Mucosa of descending colon (tissue), 3 donors: ENCODE measurements around the gene EMB. TPM values are rescaled to one million over a fixed set of nuclear protein-coding genes. Genes with fewer than 3 reads are reported as not detected.
"Not testable (repeated sequence)": the region's sequence is repeated elsewhere in the genome, so short reads cannot be mapped to it uniquely, and the experiment has no call there.

ENCODE experiments used
- ATAC-seq: fragments of 200-7000 bp; cut with Tn5 transposase; one replicate; pipeline ENCODE4 v1.9.1; 2020; ENCODE audit warnings: mild to moderate bottlenecking, moderate library complexity
- DNase-seq, 3 donors: peaks; one replicate each; pipeline ENCODE4 v3.0.0-alpha.2; 2020
- H3K36me3 ChIP-seq: fragments of 200-600 bp; one replicate; pipeline ENCODE4 v1.8.0; 2021; ENCODE audit warnings: low read depth, mild to moderate bottlenecking
- H3K4me1 ChIP-seq: fragments of 200-600 bp; one replicate; pipeline ENCODE4 v1.8.0; 2021; ENCODE audit warnings: low read depth, mild to moderate bottlenecking
- H3K4me3 ChIP-seq: fragments of 200-600 bp; one replicate; pipeline ENCODE4 v1.8.0; 2021; ENCODE audit warnings: mild to moderate bottlenecking
- H3K9me3 ChIP-seq: fragments of 200-600 bp; one replicate; pipeline ENCODE4 v1.8.0; 2021; ENCODE audit warnings: mild to moderate bottlenecking
- CTCF ChIP-seq: fragments of 200-600 bp; IDR thresholded peaks from one replicate; pipeline ENCODE4 v1.8.0; 2022; ENCODE audit warnings: antibody characterized with exemption, mild to moderate bottlenecking
- intact Hi-C, 2 donors: fragments of 100-400 bp; cut with DNase I in 1 of 2; cut with micrococcal nuclease in 1 of 2; formaldehyde crosslinking; loops; one replicate each; pipeline versions ENCODE4 v1.11.0 to v1.11.1; 2022; cut with DNase I, micrococcal nuclease
- total RNA-seq, 3 donors: library from RNA; stranded (reverse); fragmentation: NEBNext Ultra II Directional in 2 of 3; extraction: Animal tissue kit (Norgen Biotek cat#: 25700) in 2 of 3; gene quantifications; one replicate each; pipeline versions ENCODE4 v1.2.1 to v1.2.4, GENCODE V29; 2021 to 2023
- donor health status: DM: no; HTN: no; CAD: no; lungs with moderate emphysema.
- donor health status: DM: no; HTN: no; CAD: no.
- donor health status: DM: no; HTN: yes; CAD: no.

EMB gene
- total RNA-seq, 3 donors from 2014 or later = 4.2 to 13.7 (median 11.1) TPM

DNA sequence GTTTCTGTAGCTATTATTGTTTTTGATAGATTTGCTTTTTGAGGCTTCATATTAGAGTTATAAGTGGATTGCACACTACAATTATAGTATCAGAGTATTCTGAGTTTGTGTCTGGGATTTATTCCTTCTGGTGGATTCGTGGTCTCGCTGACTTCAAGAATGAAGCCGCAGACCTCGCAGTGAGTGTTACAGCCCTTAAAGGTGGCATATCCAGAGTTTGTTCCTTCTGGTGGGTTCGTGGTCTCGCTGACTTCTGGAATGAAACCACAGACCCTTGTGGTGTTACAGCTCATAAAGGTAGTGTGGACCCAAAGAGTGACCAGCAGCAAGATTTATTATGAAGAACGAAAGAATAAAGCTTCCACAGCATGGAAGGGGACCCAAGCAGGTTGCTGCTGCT is 6.9 kb upstream of the EMB start:
- Histone ChIP-seq H3K9me3 (no peaks in the 10 kb centered on the region), H3K36me3 (no peaks in the 10 kb centered on the region), H3K4me1 (no peaks in the 10 kb centered on the region), H3K4me3 (no peak overlapping the region)
- no peak for ATAC-seq
- no peak for TF ChIP-seq CTCF
- intact Hi-C loops = no loop called here
- no peak for DNase-seq

DNA sequence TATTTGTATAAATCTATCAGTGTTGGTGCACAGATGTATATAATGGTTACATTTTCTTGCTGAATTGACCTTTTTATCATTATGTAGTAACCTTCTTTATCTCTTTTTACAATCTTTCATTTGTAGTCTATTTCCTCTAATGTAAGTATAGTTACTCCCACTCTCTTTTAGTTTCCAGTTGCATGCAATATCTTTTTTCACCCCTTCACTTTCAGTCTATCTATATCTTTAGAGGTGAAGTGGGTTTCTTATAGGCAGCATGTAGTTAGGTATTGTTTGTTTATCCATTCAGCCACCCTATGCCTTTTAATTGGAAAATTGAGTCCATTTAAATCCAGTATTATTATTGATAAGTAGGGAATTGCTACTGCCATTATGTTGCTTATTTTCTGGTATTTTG is 6.1 kb upstream of the EMB start:
- ATAC-seq (no peak), DNase-seq (no peak)
- Histone ChIP-seq H3K4me3 (no peak overlapping the region), H3K9me3 (no peaks in the 10 kb centered on the region), H3K36me3 (no peaks in the 10 kb centered on the region), H3K4me1 (no peaks in the 10 kb centered on the region)
- no peak for TF ChIP-seq CTCF
- intact Hi-C loops = no loop called here

DNA sequence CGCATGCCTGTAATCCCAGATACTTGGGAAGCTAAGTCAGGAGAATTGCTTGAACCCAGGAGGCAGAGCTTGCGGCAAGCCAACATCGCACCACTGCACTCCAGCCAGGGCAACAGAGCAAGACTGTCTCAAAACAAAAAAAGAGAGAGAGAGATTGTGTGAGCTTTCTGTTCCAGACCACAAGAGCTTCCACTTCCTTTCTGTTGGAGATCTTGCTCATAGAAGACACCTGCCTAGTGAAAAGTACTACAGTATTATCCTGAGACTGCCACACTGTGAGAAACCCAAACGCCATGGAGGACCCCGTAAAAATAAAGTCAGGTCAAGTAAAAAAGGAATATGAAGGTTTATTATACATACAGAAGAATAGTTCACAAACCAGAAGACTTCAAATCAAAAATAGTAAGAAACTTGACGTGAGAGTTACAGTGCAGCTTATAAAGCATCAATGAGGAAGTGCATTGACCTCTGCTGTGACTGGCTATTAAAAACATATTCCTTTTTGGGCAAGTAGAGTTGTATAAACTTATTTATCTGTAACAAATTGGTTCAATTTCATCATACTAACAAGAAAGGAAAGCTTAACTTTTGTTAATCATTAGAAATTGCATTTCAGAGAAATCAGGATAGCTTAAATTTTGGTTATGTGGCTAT is 4.3 kb upstream of the EMB start:
- DNase-seq (peak in 1 of 3 donors; percentile 12), ATAC-seq (peak; percentile 33)
- intact Hi-C loops = no loop called here
- no peaks in the 10 kb centered on the region for H3K36me3 ChIP-seq
- no peaks in the 10 kb centered on the region for H3K9me3 ChIP-seq
- no peak for TF ChIP-seq CTCF
- no peak overlapping the region for H3K4me3 ChIP-seq
- no peaks in the 10 kb centered on the region for H3K4me1 ChIP-seq

DNA sequence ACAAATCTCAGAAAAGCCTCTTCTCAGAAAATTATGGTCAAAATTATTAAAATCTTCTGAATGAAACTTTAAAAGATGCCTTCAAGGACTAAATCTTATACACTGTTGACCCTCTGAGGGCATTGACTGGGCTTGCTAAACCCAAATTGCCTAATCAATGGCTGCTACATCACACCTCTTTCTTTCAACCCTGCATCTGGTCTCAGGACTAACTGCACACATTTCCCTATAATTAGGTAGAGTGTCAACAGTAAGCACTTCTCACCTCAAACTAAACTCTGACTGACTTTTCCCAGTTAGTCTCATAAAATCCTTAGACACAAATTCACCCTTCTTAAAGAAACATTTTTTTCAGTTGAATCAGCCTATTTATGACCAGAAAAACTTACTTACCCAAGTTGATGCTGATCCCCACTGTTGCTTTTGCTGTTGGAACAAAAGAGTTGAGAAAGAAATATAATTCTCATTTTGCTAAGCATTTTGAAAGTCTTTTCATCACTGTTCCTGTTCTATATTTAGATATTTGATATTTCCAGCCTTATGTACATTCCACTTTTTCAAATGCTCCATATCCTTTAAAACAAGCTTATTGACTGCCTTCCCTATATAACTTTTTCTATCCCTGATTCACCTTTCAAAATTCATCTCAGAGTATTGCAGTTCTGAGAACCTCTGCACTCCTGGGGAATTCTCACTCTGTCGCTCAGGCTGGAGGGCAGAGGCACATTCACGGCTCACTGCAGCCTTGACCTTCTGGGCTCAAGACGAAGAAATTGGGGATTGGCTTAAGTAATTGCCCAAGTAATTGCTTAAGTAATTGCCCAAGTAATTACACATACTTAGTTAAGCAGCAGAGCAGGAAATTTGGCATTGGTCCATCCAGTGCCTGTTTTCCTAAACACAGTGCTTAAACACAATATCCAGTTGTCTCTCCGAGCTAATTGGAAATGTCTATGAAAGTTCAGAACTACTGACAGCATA is 1.8 kb upstream of the EMB start:
- ATAC-seq, DNase-seq, H3K9me3 ChIP-seq, intact Hi-C loops, H3K4me1 ChIP-seq, H3K4me3 ChIP-seq, H3K36me3 ChIP-seq: not testable (repeated sequence)

- Histone ChIP-seq H3K36me3 (no peaks in the 10 kb centered on the region), H3K9me3 (no peaks in the 10 kb centered on the region), H3K4me3 (peak overlapping the region; percentile 19), H3K4me1 (no peaks in the 10 kb centered on the region)
- DNase-seq (no peak), ATAC-seq (peak; percentile 5)
- TF ChIP-seq CTCF = no peak
- intact Hi-C loops = no loop called here
Measured at GRCh38 chr5:50441493-50441955, 436 bp upstream of the EMB start.

GRCh38 chr5:50439221-50439620 is 1.9 kb downstream of the EMB start:
- H3K9me3 ChIP-seq = no peaks in the 10 kb centered on the region
- intact Hi-C loops = no loop called here
- H3K4me1 ChIP-seq = no peaks in the 10 kb centered on the region
- ATAC-seq (no peak), DNase-seq (no peak)
- TF ChIP-seq CTCF = no peak
- H3K36me3 ChIP-seq = no peaks in the 10 kb centered on the region
- H3K4me3 ChIP-seq = no peak overlapping the region

GRCh38 chr5:50438060-50438459 is 3.0 kb downstream of the EMB start:
- H3K36me3 ChIP-seq, intact Hi-C loops, H3K9me3 ChIP-seq, H3K4me3 ChIP-seq, DNase-seq, H3K4me1 ChIP-seq, ATAC-seq: not testable (repeated sequence)
